Brain microvascular endothelial cell (primary cell): ENCODE results near the gene NEU4.

Experiments used
- DNase-seq: peaks from one replicate; pipeline ENCODE4 v3.0.0-alpha.2; 2020
- H3K27ac ChIP-seq: fragments of 250-450 bp; sonication (Bioruptor Pico); 2 replicates; pipeline ENCODE4 v1.5.1; 2020; ENCODE audit warnings: mild to moderate bottlenecking, moderate library complexity
- H3K27me3 ChIP-seq: fragments of 250-450 bp; sonication (Bioruptor Pico); replicated peaks from 2 replicates; pipeline ENCODE4 v1.5.1; 2020; ENCODE audit warnings: mild to moderate bottlenecking
- H3K36me3 ChIP-seq: fragments of 250-450 bp; sonication (Bioruptor Pico); replicated peaks from 2 replicates; pipeline ENCODE4 v1.5.1; 2020; ENCODE audit warnings: mild to moderate bottlenecking
- H3K4me3 ChIP-seq: 2 replicates; pipeline ENCODE4 v1.5.1; 2011; ENCODE audit warnings: low read depth, mild to moderate bottlenecking, control low read depth, low read length, moderate library complexity
- CTCF ChIP-seq: IDR thresholded peaks from 2 replicates; pipeline ENCODE4 v1.5.1; 2011; ENCODE audit warnings: low read depth, mild to moderate bottlenecking, moderate library complexity, low read length, control low read depth, inconsistent platforms; ENCODE audit errors: missing control alignments
- in situ Hi-C: cut with HindIII; loops from 2 replicates; pipeline ENCODE4 v1.10.0; 2017; ENCODE audit warnings: low sequenced_read_pairs, low pct_ligation_motif_present

The NEU4 gene

DNA sequence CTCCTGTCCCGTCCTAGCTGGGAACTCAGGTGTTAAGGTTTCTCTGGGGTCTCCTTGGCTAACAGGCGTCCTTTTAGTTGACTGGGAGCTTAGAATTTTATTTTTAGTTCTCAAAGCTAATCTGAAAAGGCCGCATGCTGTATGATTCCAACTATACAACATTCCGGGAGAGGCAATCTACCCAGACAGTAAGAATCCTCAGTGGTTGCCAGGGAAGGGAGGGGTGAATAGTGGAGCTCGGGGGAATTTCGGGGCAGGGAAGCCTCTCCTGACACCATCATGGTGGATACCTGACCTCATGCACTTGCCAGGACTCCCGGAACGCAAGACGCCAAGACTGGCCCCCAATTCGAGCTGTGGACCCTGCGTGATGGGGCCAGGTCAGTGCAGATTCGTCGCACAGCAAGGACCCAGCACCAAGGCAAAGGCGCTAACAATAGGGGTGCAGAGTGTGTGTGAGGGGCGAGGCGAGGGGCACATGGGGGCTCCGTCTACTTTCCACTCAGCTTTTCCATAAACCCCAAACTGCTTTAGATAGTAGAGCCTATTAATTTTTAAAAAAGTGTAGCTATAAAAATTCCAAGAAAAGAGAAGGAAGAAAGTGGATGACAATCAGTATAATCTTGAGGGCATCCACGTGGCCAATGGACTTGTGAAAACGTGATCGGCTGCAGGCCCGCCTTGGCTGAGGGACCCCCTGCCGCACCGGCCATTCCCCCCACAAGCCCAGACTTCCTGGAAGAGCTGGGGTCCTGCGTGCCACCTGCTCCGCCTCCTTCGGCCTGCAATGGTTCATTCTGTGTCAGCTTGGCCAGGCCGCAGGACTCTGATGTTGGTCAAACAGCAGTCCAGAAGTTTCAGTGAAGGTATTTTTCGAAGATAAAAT is 32.4 kb downstream of the NEU4 start:
- DNase-seq, result no peak
- no peak for TF ChIP-seq CTCF
- H3K27me3 ChIP-seq, result peaks cover 15% of the 10 kb centered on the region
- in situ Hi-C loops, result no loop called here
- no peaks in the 10 kb centered on the region for H3K36me3 ChIP-seq
- no peak overlapping the region for H3K27ac ChIP-seq
- no peak overlapping the region for H3K4me3 ChIP-seq

- H3K4me3 ChIP-seq, result no peak overlapping the region
- H3K27ac ChIP-seq, result no peak overlapping the region
- TF ChIP-seq CTCF, result no peak
- DNase-seq, result no peak
- in situ Hi-C loops, result no loop called here
- no peaks in the 10 kb centered on the region for H3K36me3 ChIP-seq
- H3K27me3 ChIP-seq, result peaks cover 15% of the 10 kb centered on the region
These were observed 33.0 kb downstream of the NEU4 start for GRCh38 chr2:241842067-241842415.

DNA sequence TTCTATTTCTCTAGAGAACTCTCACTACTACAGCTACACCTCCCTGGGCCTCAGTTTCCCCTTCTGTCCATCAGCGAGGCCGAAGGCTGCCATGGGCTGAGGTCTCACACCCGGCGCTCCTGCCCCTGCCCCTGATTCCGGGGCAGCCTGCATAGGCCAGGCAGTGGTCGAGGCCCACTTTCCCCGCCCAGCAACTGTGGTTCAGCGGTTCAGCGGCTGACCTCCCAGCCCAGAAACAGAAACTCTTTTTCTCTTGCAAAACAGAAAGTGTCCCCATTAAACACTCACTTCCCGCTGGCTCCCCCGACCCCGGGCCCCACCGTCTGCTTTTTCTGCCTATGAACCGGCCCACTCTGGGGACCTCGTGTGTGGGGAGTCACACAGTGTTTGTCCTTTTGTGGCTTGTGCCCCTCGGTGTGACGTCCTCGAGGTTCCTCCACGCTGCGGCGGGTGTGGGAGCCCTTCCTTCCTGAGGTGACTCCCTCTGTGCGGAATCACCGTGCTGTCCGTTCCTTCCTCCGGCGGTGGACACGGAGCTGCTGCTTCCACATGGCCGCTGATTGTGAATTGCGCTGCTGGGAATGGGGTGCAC is 33.7 kb downstream of the NEU4 start:
- TF ChIP-seq CTCF, result no peak
- Histone ChIP-seq H3K27me3 (peaks cover 13% of the 10 kb centered on the region), H3K36me3 (no peaks in the 10 kb centered on the region), H3K4me3 (peak overlapping the region; percentile 15), H3K27ac (no peak overlapping the region)
- DNase-seq, result no peak
- in situ Hi-C loops, result no loop called here

GRCh38 chr2:241843321-241844065 is 34.5 kb downstream of the NEU4 start:
- H3K4me3 ChIP-seq, result no peak overlapping the region
- TF ChIP-seq CTCF, result no peak
- in situ Hi-C loops, result no loop called here
- peaks cover 10% of the 10 kb centered on the region for H3K27me3 ChIP-seq
- H3K27ac ChIP-seq, result no peak overlapping the region
- H3K36me3 ChIP-seq, result no peaks in the 10 kb centered on the region
- DNase-seq, result no peak

DNA sequence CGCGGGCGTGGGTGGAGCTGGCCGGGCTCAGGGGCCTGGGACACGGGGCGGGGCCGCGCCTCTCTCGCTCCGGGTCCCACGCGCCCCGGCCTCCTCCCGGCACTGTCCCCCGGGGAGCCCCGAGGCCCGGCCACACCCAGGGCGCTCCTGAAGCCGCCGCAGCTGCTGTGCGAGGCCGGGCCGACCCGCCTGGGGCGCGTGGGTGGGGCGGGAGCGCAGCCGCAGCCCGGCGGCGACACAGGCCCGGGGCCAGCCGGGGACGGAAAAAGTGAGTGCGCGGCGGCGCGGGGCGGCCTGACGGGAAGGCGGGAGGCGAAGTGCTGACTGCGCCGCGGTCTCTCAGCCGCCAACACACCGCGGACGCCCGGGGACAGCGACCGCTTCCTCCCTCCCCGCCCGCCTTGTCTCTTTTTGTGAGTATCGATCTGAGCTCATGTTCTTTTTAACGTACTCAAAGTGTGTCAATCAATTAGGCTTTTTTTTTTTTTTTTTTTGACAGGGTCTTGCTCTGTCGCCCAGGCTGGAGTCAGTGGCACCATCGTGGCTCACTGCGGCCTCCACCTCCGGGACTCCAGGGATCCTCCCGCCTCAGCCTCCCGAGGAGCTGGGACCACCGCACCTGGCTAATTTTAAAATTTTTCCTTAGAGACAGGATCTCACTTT is 35.2 kb downstream of the NEU4 start:
- H3K27me3 ChIP-seq, result peaks cover 8% of the 10 kb centered on the region
- in situ Hi-C loops, result no loop called here
- no peak overlapping the region for H3K27ac ChIP-seq
- no peaks in the 10 kb centered on the region for H3K36me3 ChIP-seq
- peak overlapping the region; percentile 34 for H3K4me3 ChIP-seq
- TF ChIP-seq CTCF, result no peak
- no peak for DNase-seq
